Fibroblast of skin of right biceps (primary cell): ENCODE results near the gene EVA1A.
"Not testable (repeated sequence)": the region's sequence is repeated elsewhere in the genome, so short reads cannot be mapped to it uniquely, and the experiment has no call there.

Experiments
- DNase-seq: peaks from one replicate; pipeline ENCODE4 v3.0.0-alpha.2; 2013

The EVA1A gene

DNA sequence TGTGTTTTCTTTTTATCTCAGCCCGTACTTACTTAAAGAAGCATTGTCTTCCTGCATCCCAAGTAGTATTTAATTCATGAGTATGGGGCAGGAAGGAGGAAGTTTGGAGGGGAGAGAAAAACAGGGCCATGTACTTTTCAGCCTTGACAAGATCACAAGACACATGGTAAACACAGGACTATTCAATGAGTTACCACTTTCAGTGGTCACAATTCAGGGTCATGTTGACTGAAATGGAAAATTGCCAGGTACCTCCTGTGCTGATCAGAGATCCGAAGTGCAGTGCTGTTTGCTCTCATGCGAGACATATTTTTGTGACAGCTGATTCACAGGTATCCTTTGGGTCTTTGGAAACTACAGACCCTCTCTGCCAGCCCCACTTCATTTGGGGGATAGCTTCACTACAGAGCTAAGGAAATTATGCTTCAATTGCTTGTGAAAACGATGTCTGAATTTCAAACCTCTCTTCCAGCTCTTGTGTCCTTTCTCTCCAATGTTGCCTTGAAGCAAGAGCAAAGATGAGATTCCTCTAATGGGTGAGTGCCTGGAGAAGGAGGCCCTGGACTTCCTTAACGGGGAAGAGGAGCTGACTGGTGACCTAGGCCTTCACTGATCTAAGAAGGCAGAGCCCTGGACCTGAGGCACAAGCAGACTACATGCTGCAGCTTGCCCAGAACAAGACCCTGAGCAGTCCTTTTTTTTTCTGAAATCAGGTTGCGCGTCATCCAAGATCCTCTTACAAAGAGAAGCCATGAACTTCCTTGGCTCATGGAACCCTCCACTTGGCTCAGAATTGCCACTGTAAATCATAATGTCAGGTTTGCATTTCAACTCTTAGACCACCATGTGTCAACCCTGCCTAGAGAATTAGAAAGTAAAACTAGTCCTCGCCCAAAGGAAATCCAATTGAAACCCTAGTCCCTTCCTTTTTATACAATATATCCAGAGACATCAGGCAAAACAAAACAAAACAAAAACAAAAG lies 44.1 kb downstream of the EVA1A start:
- no peak for DNase-seq

DNA sequence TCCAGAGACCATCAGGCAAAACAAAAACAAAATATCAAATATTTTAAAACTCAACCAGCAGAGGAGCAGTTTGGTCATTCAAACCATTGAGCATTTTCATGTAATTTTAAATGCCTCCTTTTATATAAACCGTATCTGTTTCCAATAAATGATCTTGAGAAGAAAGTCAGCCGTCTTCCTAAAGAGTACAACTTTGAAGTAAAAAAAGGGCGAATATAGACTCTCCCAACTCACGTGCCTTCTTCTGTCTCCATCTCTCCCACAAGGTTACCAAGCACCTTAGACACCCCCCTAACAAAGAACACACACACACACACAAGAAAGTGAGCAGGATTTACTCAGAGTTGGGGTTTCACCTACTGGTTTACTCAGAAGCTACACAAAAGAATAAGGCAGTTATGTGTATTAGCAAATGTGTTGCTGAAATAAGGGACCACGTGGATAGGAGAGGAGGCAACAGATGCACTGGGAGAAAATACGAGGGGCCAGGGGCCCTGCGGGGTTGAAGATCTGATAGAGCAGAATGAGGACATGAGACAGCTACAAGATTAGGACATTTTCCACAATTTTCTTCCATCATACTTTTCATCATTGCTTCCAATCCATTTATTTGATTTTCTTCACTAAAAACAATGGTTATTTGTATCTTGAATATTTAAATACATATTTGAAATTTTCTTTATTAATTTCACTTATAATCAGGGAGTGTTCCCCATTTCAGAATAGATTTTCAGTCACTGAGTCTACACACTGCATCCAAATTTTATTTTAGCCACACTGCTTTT lies 45.0 kb downstream of the EVA1A start:
- DNase-seq, result no peak

DNA sequence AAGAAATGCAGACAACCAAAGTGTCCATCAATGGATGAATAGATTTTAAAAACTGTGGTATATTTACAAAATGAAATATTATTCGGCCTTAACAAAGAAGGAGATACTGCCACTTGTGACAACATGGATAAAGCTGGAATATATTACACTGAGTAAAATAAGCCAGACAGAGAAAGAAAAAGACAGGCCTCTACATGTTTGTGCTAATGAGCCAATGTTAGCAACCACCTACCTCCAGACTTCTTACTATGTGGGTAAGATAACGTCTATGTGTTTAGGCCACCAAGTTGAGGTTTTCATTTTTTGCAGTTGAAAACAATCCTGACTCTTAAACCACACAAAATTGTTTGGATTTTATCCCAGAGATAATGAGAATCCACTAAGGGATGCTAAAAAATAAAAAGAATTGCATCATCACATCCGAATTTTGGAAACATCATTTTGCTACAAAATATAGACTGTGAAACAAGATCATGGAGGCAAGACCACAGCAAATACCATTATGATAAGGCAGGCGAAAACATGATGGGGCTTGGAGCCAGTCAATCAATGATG lies 47.0 kb downstream of the EVA1A start:
- DNase-seq, result no peak

DNA sequence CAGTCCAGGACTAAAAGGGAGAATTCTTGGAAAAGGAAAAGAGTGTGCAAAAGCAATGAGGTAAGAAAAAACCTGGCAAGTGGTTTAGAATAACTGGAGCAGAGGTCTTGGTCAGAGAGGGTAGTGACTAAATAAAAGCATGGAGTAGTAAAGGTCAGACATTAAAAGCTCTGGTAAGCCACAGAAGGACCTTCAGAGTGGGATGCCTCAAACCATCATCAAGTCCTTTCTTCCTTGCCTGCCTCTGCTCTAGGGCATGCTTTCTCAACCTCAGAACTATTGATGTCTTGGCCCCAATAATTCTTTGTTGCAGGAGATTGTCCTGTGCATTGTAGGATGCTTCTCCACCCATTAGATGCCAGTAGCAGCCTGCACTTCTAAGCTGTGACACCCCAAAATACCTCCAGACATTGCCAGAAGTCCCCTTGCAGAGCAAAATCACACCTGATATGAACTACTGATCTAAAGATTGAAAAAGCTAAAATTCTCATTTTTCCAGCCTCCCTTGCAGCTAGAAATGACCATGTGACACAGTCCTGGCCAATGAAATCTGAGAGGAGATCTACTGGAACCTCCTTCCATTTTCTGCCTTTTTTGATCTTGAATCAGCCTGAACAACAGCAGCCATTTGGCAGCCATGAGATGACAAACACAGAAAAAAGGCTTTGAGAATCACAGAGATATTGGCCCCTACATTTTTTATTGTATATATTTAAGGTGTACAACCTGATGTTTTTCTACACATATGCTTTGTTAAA lies 48.1 kb downstream of the EVA1A start:
- DNase-seq, result no peak

DNA sequence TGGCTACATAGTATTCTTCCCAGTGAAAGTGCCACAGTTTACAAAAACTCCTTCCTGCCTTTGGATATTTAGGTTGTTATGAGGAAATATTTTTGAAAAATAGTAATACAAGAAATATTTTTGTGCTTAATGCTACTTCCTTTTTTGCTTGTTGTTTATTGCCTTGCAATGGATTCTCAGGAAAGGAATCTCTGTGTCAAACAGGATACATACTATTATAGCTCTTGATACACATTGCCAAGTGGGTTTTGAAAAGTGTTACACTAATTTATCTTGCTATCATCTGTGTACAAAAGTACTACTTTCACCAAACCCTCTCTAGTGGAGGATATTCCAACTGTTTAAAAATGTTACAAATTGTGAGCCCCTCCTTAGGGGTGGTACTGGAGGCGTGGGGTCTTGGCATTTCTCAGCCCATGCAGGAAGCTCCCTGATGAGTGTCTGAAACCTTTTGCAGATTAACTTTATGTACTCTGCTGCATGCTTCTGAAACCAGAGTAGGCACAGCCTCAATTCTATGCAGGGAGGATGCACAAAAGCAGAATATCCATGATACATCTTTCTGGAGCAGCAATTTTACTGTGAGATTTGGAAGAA lies 54.5 kb downstream of the EVA1A start:
- no peak for DNase-seq

DNA sequence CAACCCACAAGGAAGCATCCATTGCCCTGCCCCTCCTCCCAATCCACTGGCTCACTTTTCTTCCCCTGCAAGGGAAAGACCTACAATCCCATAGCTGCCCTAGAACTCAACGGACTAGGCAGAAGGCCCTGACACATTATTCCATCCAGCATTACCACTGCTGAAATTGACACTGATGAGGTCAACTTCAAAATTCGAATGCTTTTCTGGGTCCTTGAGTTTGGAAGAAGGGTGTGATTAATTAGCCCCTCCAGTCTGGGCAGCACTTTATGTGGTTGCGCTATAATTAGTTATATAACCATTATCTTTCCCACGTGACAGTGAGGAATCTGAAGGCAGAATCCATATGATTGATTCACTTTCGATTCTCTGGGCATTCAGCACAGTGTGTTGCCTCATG lies 55.7 kb downstream of the EVA1A start:
- DNase-seq, result no peak

DNA sequence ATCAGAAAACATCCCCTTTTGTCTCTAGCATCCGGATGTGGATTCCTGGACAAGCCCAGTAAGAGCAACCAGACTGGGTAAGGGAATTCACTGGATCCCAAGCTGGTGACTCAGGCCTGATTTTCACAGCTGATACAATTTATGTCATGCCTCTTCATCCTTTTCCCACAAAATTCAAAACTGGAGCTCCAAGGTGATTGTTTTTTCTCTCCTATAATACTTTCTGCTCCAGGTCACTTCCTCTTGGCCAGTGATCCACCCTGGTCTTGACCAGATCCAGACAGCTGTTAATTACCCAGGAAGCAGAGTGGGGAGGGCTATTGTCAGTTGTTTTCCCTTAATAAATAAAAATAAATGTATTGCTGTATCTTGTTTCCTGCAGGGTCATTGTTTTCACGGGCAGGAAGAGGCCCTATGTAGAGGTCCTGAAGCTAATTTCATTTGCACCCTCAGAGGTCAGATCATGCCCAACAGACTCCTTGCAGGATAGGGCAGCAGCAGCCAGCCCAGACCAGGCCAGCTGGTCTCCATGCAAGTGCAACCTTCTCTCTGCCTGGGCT lies 57.6 kb downstream of the EVA1A start:
- peak; percentile 87 for DNase-seq

DNA sequence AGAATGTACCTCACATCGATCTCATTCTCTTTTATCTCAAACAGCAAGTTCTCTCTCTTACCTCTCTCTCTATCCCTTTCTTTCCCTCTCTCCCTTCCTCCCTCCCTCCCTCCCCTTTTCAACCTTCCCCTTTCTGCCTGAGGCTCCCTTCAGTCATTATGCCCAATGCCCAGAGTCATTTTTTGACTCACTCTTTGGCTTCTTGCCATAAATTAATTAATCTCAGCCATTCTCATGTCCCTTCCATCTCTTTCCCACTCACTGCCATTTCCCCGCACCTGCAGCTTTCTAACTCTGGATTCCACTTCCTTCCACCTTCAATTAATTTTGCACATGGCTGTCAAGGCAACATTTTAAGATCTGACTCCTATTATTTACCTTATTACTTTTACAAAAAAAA lies 60.1 kb downstream of the EVA1A start:
- DNase-seq, result peak; percentile 67

DNA sequence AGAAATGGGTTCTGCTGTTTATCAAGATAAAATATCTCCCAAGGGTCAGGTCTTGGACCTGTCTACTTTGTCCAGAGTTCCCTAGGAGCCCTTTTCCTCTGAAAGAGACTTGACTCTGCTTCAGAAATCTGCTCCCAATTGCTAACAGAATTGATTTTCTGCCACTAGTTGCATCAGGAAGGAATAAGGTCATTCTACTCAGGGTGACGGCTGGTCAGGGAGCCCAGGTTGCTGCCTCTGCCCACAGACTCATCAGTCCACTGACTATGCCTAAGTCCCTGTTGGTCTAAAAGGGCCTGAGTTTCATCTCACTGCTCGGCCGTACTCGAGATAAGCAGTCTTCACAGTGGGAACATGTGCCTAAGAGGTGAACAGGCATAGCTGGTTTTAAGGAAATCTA lies 61.2 kb downstream of the EVA1A start:
- no peak for DNase-seq

DNA sequence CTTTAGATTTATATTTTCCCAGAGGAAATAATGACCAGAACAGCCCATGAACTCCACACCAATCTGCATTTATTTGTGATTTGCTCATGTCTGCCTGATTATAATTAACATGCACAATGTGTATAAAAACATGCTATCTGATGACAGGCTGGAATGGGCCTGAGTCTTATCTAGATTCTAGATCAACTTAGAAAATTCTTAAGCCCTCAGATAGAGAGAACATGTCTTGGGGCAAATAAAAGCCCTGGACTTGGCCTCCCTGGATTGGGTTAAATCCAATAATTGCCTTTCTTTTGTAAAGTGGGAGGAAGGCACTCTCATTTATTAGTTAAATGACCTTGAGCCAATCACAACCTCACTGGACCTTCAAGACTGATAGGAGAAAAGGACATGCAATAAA lies 61.8 kb downstream of the EVA1A start:
- DNase-seq, result peak; percentile 44

DNA sequence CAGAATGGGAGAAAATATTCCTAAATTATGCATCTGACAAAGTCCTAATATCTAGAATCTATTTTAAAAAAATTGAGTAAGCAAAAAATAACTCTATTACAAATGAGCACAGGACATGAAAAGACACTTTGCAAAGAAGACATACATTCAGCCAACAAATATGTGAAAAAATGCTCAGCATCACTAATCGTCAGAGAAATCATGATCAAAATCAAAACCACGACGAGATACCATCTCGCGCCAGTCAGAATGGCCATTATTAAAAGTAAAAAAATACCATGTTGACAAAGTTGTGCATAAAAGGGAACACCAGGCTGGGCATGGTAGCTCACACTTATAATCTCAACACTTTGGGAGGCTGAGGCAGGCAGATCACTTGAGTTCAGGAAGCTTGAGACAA lies 63.5 kb downstream of the EVA1A start:
- peak; percentile 44 for DNase-seq

DNA sequence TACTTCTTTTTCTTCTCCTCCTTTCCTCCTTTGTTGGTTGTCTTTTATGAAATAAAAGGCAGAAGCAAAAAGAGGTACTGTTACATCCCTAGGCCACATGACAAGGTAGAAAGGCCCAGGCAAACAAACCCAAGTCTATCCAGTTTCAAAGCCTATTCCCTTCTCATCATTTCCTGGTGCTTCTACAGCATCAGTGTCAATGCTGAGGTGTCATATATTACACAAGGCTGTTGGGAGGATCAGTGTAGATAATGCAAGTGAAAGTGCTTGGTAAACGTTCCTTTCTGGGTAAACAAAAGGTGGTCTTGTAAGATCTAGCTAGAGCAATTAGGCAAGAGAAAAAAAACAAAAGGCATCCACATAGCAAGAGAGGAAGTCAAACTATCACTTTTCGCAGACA lies 64.9 kb downstream of the EVA1A start:
- DNase-seq, result no peak

DNA sequence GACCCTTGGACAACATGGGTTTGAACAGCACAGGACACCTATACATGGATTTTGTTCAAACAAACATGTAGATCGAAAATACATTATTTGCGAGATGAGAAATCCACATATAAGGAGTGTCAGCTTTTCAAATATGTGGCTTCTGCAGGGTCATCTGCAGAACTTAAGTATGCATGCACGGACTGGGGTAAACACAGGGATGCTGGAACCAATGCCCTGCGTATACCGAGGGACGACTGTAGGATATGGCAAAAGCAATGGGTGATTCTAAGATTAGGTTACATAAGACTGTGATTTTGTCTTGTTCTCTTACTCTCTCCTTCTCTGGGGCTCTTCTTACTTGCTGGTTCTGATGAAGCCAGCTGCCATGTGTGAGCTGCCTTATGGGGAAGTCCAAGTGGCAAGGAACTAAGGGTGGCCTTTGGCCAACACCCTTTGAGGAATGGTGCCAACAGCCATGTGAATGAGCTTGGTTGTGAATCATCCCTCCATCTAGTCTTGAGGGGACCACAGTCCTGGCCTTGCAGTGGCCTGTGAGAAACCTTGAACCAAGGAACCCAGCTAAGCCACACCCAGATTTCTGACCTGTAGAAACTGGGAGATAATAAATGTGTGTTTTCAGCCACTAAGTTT lies 66.5 kb downstream of the EVA1A start:
- no peak for DNase-seq

DNA sequence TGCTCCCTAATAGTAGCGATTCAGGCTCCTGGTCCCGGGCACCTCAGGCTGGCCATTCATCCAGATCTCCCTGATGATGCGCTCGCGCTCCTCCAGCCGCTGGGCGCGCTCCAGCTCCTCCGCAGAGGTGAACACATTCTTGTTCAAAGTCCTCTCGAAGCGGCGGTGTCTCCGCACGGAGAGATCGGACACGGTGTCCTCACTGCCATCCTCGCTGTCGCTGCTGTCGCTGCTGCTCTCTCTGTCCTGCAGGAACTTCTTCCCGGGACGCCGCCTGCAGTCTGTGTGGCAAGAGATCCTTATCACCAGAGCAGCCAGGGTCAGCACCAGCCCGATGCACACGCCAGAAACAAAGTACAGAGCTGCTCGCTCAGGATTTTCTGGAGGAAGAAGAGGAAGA lies 67.5 kb downstream of the EVA1A start:
- no peak for DNase-seq

DNA sequence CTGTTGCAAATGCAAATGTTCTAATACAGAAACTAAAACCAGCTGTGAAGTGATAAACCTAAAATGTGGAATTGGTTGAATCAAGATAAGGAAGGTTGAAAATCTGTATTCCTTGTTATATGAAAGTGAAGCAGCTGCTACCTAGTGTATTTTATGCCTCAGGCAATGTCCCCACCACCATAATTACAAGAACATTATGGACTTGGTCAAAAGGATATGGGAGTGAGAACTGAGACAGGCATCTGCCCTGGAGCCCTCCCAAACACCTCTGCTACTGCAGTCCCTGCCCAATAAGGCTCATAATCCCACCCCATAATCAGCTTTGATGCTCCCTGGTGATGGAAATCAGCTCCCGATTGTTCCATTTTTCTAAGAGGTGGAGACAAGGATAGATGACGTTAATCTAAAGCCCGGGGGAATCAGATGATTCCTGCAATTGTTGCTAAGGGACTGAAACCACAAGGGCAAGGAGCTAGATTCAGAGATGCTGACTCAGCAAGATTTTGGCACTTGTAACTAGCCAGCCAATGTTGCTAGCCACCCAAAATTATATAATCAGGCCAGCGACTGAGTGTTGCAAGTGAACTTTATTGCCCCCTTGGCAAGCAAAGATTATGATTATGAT lies 69.5 kb downstream of the EVA1A start:
- peak; percentile 61 for DNase-seq

DNA sequence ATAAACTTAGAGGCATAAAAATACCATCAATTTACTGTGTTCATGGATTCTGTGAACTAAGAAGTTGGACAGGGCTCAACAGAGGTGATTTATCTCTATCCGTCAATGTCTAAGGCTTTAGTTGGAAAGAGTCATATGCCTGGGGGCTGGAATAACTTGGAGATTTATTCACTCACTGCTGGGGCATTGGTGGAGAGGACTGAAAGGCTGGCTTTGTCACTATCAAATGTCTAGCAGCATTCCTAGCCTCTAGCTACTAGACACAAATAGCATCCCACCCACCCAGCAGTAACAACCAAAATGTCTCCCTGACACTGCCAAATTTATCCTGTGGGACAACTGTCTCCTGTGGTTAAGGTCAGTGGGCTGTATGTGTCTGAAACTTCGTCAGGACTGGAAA lies 71.0 kb downstream of the EVA1A start:
- DNase-seq, result no peak

DNA sequence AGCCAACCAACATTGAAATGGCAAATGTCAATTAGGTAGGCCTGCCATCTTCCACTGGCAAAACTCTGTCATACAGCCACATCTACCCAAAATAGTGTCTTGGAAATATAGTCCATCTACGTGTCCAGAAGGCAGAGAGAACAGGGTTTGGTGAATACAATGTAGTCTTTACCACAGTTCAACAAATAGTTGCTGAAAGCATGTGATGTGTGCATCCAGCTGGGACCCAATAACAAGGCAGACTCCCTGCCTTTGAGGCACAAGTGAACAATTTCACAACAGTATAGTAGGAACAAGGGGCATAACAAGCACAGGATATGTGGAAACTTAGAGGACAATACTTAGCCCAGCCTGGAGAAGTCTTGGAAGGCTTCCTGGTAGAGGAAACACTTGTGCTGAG lies 72.6 kb downstream of the EVA1A start:
- DNase-seq, result no peak

DNA sequence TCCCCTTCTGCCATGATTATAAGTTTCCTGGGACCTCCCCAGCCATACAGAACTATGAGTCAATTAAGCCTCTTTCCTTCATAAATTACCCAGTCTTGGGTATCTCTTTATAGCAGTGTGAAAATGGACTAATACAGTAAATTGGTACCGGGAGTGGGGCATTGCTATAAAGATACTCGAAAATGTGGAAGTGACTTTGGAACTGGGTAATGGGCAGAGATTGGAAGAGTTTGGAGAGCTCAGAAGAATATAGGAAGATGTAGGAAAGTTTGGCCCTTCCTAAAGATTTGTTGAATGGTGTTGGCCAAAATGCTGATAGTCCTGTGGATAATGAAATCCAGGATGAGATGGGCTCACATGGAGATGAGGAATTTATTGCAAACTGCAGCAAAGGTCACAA lies 74.0 kb downstream of the EVA1A start:
- DNase-seq, result not testable (repeated sequence)

DNA sequence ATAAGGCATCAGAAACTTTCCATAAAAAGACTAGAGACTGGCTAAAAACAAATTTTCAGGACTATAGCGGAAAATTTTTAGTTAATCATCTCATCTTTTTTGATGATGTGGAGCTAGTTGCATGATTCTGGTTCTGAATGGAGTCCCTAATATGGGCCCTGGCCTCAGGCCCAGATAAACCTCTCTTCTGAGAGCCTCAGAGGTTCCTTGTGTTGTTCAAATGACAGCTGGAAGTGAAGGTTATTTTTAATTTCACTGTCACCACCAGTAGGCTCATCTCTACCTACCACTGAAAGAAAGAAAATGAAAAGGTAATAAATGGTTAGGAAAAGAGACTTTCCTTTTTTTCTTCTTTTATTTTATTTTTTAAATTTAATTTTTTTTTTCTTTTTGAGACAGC lies 75.9 kb downstream of the EVA1A start:
- DNase-seq, result no peak

DNA sequence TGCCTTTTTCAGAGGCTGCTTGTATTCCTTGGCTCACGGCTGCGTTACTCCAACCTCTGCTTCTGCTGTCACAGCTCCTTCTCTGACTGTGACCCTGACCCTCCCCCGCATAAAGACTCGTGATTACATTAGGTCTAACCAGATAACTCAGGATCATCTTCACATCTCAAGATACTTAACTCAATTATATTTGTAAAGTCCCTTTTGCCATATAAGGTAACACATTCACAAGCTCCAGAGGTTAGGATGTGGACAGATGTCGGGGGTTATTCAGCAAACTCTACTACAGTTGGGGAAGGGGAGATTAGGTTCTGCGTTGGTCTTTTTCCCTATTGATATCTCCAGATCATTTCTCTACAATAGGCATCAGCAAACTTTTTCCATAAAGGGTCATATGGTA lies 76.9 kb downstream of the EVA1A start:
- DNase-seq, result no peak

DNA sequence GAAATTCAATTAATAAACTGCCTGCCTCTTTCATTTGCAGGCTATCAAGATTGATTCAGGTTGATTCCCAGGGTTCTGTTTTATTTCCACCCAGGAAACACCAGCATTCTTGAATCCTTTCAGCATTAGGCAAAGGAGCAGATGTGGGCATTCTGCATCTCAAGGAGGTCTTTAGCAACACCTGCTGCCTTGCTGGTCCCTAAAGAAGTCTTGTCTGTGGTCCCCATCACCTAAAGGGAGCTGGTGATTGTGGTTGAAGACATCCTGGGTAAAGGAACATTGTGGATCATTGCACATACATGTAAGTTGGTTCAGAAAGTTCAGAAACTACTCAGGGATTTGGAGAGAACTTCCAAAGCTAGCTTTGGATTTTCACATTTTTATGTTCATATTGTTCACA lies 78.3 kb downstream of the EVA1A start:
- no peak for DNase-seq
